CD4-positive, alpha-beta memory T cell (primary cell): ENCODE measurements around the gene ATF7. TPM values are rescaled to one million over a fixed set of nuclear protein-coding genes. Genes with fewer than 3 reads are reported as not detected.

Source experiments
- CTCF ChIA-PET: fragments of 350-600 bp; sonication (Branson Sonifier 250); formaldehyde crosslinking; loops from one replicate; lab custom pipeline; 2021; ENCODE audit warnings: inconsistent platforms; ENCODE audit not compliant: partially characterized antibody; lab: Charles Lee
- POLR2A ChIA-PET: fragments of 350-600 bp; sonication (Branson Sonifier 250); formaldehyde crosslinking; loops from one replicate; lab custom pipeline; 2021; ENCODE audit not compliant: partially characterized antibody; lab: Charles Lee
- DNase-seq, 5 donors: peaks; one replicate each; pipeline versions ENCODE4 v3.0.0 to v3.0.0-alpha.2; 2020 to 2022; ENCODE audit warnings: mixed read lengths in 1 of 5
- H3K27ac ChIP-seq: one replicate; pipeline ENCODE4 v1.7.0; 2013; ENCODE audit warnings: low read depth, low read length
- H3K27me3 ChIP-seq: 2 replicates; pipeline ENCODE4 v1.7.0; 2013; ENCODE audit warnings: mild to moderate bottlenecking, low read length, moderate library complexity; ENCODE audit not compliant: insufficient read depth
- H3K36me3 ChIP-seq: 2 replicates; pipeline ENCODE4 v1.7.0; 2013; ENCODE audit warnings: mild to moderate bottlenecking, low read length, moderate library complexity; ENCODE audit not compliant: insufficient read depth
- H3K4me1 ChIP-seq: 2 replicates; pipeline ENCODE4 v1.7.0; 2013; ENCODE audit warnings: mild to moderate bottlenecking, low read length, moderate library complexity; ENCODE audit not compliant: insufficient read depth
- H3K4me3 ChIP-seq, 2 donors: one replicate each; pipeline ENCODE4 v1.7.0; 2013; ENCODE audit warnings: low read length in 2 of 2, mild to moderate bottlenecking in 1 of 2
- H3K9me3 ChIP-seq, 2 donors: one replicate each; pipeline ENCODE4 v1.7.0; 2013; ENCODE audit warnings: low read length in 2 of 2, control low read depth in 1 of 2; ENCODE audit not compliant: control insufficient read depth in 1 of 2
- H3K27ac Mint-ChIP-seq, 7 donors: one replicate each; pipeline ENCODE4 v1.8.0; 2020 to 2021; ENCODE audit warnings: mixed read lengths in 7 of 7, mild to moderate bottlenecking in 6 of 7, inconsistent platforms in 3 of 7, moderate library complexity in 3 of 7
- H3K27me3 Mint-ChIP-seq, 2 donors: one replicate each; pipeline ENCODE4 v1.8.0; 2020 to 2021; ENCODE audit warnings: mixed read lengths in 2 of 2
- H3K36me3 Mint-ChIP-seq, 2 donors: one replicate each; pipeline ENCODE4 v1.8.0; 2020 to 2021; ENCODE audit warnings: mixed read lengths in 2 of 2, inconsistent platforms in 1 of 2, mild to moderate bottlenecking in 1 of 2
- H3K4me1 Mint-ChIP-seq, 4 donors: one replicate each; pipeline ENCODE4 v1.8.0; 2020 to 2021; ENCODE audit warnings: mixed read lengths in 4 of 4, mild to moderate bottlenecking in 1 of 4
- H3K4me3 Mint-ChIP-seq, 8 donors: one replicate each; pipeline ENCODE4 v1.8.0; 2020 to 2021; ENCODE audit warnings: mixed read lengths in 8 of 8, mild to moderate bottlenecking in 7 of 8, moderate library complexity in 6 of 8, inconsistent platforms in 3 of 8
- H3K9me3 Mint-ChIP-seq, 8 donors: one replicate each; pipeline ENCODE4 v1.8.0; 2020 to 2021; ENCODE audit warnings: mixed read lengths in 8 of 8, mild to moderate bottlenecking in 5 of 8, inconsistent platforms in 3 of 8, moderate library complexity in 1 of 8
- intact Hi-C: fragments of 100-400 bp; cut with micrococcal nuclease; formaldehyde crosslinking; loops from one replicate; pipeline ENCODE4 v1.15.1; 2023
- polyA plus RNA-seq, 2 donors: library from polyadenylated mRNA; unstranded; fragments of 300-500 nt; fragmentation: Illumina TruSeq; gene quantifications; one replicate each; pipeline ENCODE4 v1.2.3, GENCODE V29; 2021
- total RNA-seq, 2 experiments: library from RNA; stranded (reverse); gene quantifications; one replicate each; pipeline ENCODE4 v1.2.3, GENCODE V29; 2021

Gene ATF7
- total and polyA plus RNA-seq, 4 experiments from 2014 or later = 16.3 to 35.8 (median 21.6) TPM

- Histone ChIP-seq H3K9me3 (no peaks in the 10 kb centered on the region), H3K27ac (no peak overlapping the region), H3K36me3 (no peaks in the 10 kb centered on the region), H3K27me3 (no peaks in the 10 kb centered on the region), H3K4me3 (no peak overlapping the region), H3K4me1 (peaks cover 37% of the 10 kb centered on the region)
- no peak for DNase-seq
- Mint-ChIP-seq H3K36me3 (peaks cover 0 to 17% of the 10 kb centered on the region in 2 donors), H3K27me3 (no peaks in the 10 kb centered on the region), H3K4me3 (peak overlapping the region; percentile 98 to 99 (median 98)), H3K27ac (peak overlapping the region; percentile 17 to 99 (median 89)), H3K4me1 (peaks cover 37 to 60% (median 48%) of the 10 kb centered on the region in 4 donors), H3K9me3 (peaks cover 0 to 2% (median 0%) of the 10 kb centered on the region in 8 donors)
- intact Hi-C loops = no loop called here
- ChIA-PET CTCF (interaction anchor here (0.9 to 1.8 kb wide), 4 partner anchors 9 to 53 kb away, joined by 4 to 6 read pairs (median 5); partner anchors contain the start of gene ATP5MC2), POLR2A (interaction anchor here (1.0 to 5.9 kb wide), 3 partner anchors 52 to 656 kb away, joined by 3 to 38 read pairs (median 5); partner anchors contain the start of genes ATP5MC2, CBX5, HNRNPA1 and TARBP2)
These were observed 1.7 kb downstream of the ATF7 start for GRCh38 chr12:53624458-53624857.

- Mint-ChIP-seq H3K27me3 (no peaks in the 10 kb centered on the region), H3K4me1 (peaks cover 38 to 62% (median 48%) of the 10 kb centered on the region in 4 donors), H3K4me3 (peak overlapping the region; percentile 98 to 99 (median 98)), H3K9me3 (peaks cover 0 to 2% (median 0%) of the 10 kb centered on the region in 8 donors), H3K27ac (peak overlapping the region; percentile 53 to 99 (median 89)), H3K36me3 (peaks cover 0 to 17% of the 10 kb centered on the region in 2 donors)
- Histone ChIP-seq H3K36me3 (no peaks in the 10 kb centered on the region), H3K4me1 (peaks cover 42% of the 10 kb centered on the region), H3K27ac (no peak overlapping the region), H3K27me3 (no peaks in the 10 kb centered on the region), H3K4me3 (no peak overlapping the region), H3K9me3 (no peaks in the 10 kb centered on the region)
- ChIA-PET CTCF (interaction anchor here (0.9 to 1.8 kb wide), 5 partner anchors 9 to 54 kb away, joined by 3 to 6 read pairs (median 5); partner anchors contain the start of gene ATP5MC2), POLR2A (interaction anchor here (0.6 to 5.9 kb wide), 5 partner anchors 10 to 656 kb away, joined by 3 to 38 read pairs (median 4); partner anchors contain the start of genes ATP5MC2, CBX5, HNRNPA1 and TARBP2)
- no peak for DNase-seq
- intact Hi-C loops = no loop called here
These were observed 2.4 kb downstream of the ATF7 start for GRCh38 chr12:53623548-53624385.

GRCh38 chr12:53622724-53623123, 3.5 kb downstream of the ATF7 start:
- Mint-ChIP-seq H3K9me3 (peaks cover 0 to 2% (median 0%) of the 10 kb centered on the region in 8 donors), H3K27me3 (no peaks in the 10 kb centered on the region), H3K4me3 (peak overlapping the region in 3 of 8 donors; percentile 34 to 99 (median 98)), H3K27ac (peak overlapping the region in 1 of 7 donors; percentile 89), H3K4me1 (peaks cover 44 to 73% (median 58%) of the 10 kb centered on the region in 4 donors), H3K36me3 (peaks cover 0 to 24% of the 10 kb centered on the region in 2 donors)
- no peaks in the 10 kb centered on the region for H3K27me3 ChIP-seq
- CTCF ChIA-PET = interaction anchor here (0.9 to 1.8 kb wide), 4 partner anchors 10 to 55 kb away, joined by 3 to 6 read pairs (median 4); partner anchors contain the start of gene ATP5MC2
- intact Hi-C loops = no loop called here
- POLR2A ChIA-PET = interaction anchor here (0.6 to 5.9 kb wide), 3 partner anchors 11 to 53 kb away, joined by 3 to 38 read pairs (median 4); partner anchors contain the start of gene ATP5MC2
- H3K27ac ChIP-seq = no peak overlapping the region
- DNase-seq = no peak
- H3K36me3 ChIP-seq = no peaks in the 10 kb centered on the region
- H3K4me3 ChIP-seq = no peak overlapping the region
- H3K9me3 ChIP-seq = no peaks in the 10 kb centered on the region
- peaks cover 53% of the 10 kb centered on the region for H3K4me1 ChIP-seq

- DNase-seq = no peak
- Mint-ChIP-seq H3K9me3 (no peaks in the 10 kb centered on the region), H3K4me3 (peak overlapping the region; percentile 57 to 91 (median 79)), H3K36me3 (peaks cover 3 to 23% of the 10 kb centered on the region in 2 donors), H3K27ac (peak overlapping the region; percentile 43 to 87 (median 73)), H3K4me1 (peaks cover 16 to 44% (median 31%) of the 10 kb centered on the region in 4 donors), H3K27me3 (no peaks in the 10 kb centered on the region)
- Histone ChIP-seq H3K36me3 (no peaks in the 10 kb centered on the region), H3K4me1 (peaks cover 24% of the 10 kb centered on the region), H3K4me3 (peak overlapping the region in 1 of 2 donors; percentile 22), H3K27me3 (no peaks in the 10 kb centered on the region), H3K9me3 (no peaks in the 10 kb centered on the region), H3K27ac (peak overlapping the region; percentile 15)
- POLR2A ChIA-PET = interaction anchor here (0.6 kb wide), 1 partner anchor 176 kb away, joined by 3 read pairs; no protein-coding TSS in a partner anchor
- CTCF ChIA-PET = interaction anchor here (0.7 kb wide), 1 partner anchor 761 kb away, joined by 3 read pairs; no protein-coding TSS in a partner anchor
- intact Hi-C loops = no loop called here
These were observed 7.9 kb downstream of the ATF7 start for GRCh38 chr12:53618275-53618674.

- Mint-ChIP-seq H3K4me3 (peak overlapping the region; percentile 57 to 91 (median 79)), H3K27ac (peak overlapping the region; percentile 43 to 87 (median 73)), H3K4me1 (peaks cover 14 to 38% (median 27%) of the 10 kb centered on the region in 4 donors), H3K27me3 (no peaks in the 10 kb centered on the region), H3K36me3 (peaks cover 3 to 23% of the 10 kb centered on the region in 2 donors), H3K9me3 (no peaks in the 10 kb centered on the region)
- Histone ChIP-seq H3K4me3 (no peak overlapping the region), H3K9me3 (no peaks in the 10 kb centered on the region), H3K27ac (peak overlapping the region; percentile 15), H3K4me1 (peaks cover 19% of the 10 kb centered on the region), H3K27me3 (no peaks in the 10 kb centered on the region), H3K36me3 (no peaks in the 10 kb centered on the region)
- no peak for DNase-seq
- intact Hi-C loops = no loop called here
- CTCF ChIA-PET = interaction anchor here (0.7 to 0.9 kb wide), 2 partner anchors 15 to 762 kb away, joined by 3 read pairs; no protein-coding TSS in a partner anchor
- POLR2A ChIA-PET = interaction anchor here (0.6 kb wide), 1 partner anchor 176 kb away, joined by 3 read pairs; no protein-coding TSS in a partner anchor
These were observed 8.5 kb downstream of the ATF7 start for GRCh38 chr12:53617700-53618099.

- peaks cover 3 to 23% of the 10 kb centered on the region in 2 donors for H3K36me3 Mint-ChIP-seq
- intact Hi-C loops = no loop called here
- peaks cover 18% of the 10 kb centered on the region for H3K4me1 ChIP-seq
- no peaks in the 10 kb centered on the region for H3K27me3 Mint-ChIP-seq
- no peaks in the 10 kb centered on the region for H3K9me3 Mint-ChIP-seq
- DNase-seq = no peak
- ChIA-PET POLR2A (no interaction called here), CTCF (interaction anchor here (0.9 to 1.6 kb wide), 3 partner anchors 15 to 129 kb away, joined by 3 to 5 read pairs (median 3); partner anchors contain the start of gene ATP5MC2)
- no peak overlapping the region for H3K27ac ChIP-seq
- H3K4me1 Mint-ChIP-seq = peaks cover 14 to 37% (median 24%) of the 10 kb centered on the region in 4 donors
- H3K4me3 Mint-ChIP-seq = peak overlapping the region in 1 of 8 donors; percentile 35
- H3K27me3 ChIP-seq = no peaks in the 10 kb centered on the region
- no peak overlapping the region for H3K27ac Mint-ChIP-seq
- H3K4me3 ChIP-seq = no peak overlapping the region
- no peaks in the 10 kb centered on the region for H3K9me3 ChIP-seq
- no peaks in the 10 kb centered on the region for H3K36me3 ChIP-seq
These were observed 9.2 kb downstream of the ATF7 start for GRCh38 chr12:53616950-53617349.
